GM12878 (cell line): ENCODE results near the gene TIGD4. TPM values are rescaled to one million over a fixed set of nuclear protein-coding genes. Genes with fewer than 3 reads are reported as not detected.

ENCODE experiments used
- ATAC-seq: fragments of 200-7000 bp; cut with Tn5 transposase; 3 replicates; pipeline ENCODE4 v1.9.1; 2020; ENCODE audit warnings: mild to moderate bottlenecking, moderate library complexity
- BruUV-seq: library from RNA; stranded (reverse); fragments of 400-500 nt; replicated peaks from 2 replicates; lab custom pipeline; 2021; lab: Mats Ljungman, UMichigan
- CTCF ChIA-PET: fragments of 300-600 bp; sonication (Branson Sonifier 250); formaldehyde crosslinking; extraction: SDS; loops from one replicate; lab custom pipeline; 2021; ENCODE audit warnings: inconsistent platforms; lab: Yijun Ruan, JAX
- POLR2A ChIA-PET: fragments of 350-600 bp; formaldehyde crosslinking; extraction: SDS; loops from one replicate; lab custom pipeline; 2021; ENCODE audit warnings: inconsistent platforms; lab: Charles Lee
- RAD21 ChIA-PET: fragments of 300-600 bp; sonication (Branson Sonifier 250); formaldehyde crosslinking; loops from one replicate; lab custom pipeline; 2023; ENCODE audit warnings: antibody characterized with exemption; ENCODE audit not compliant: unreplicated experiment; lab: Charles Lee
- SMC1A ChIA-PET: fragments of 300-600 bp; sonication (Branson Sonifier 250); formaldehyde crosslinking; loops from one replicate; lab custom pipeline; 2023; ENCODE audit not compliant: unreplicated experiment, uncharacterized antibody; lab: Charles Lee
- DNase-seq: peaks from one replicate; pipeline ENCODE4 v3.0.0-alpha.2; 2011; ENCODE audit warnings: low read depth, low spot score
- FAIRE-seq: peaks from 3 replicates; lab custom pipeline; 2011; peaks lifted over from hg19 to GRCh38; lab: Jason Lieb, UNC
- H2AFZ ChIP-seq: 2 replicates; pipeline ENCODE4 v1.6.0; 2011; ENCODE audit warnings: low read depth, low read length, control low read depth; ENCODE audit not compliant: control insufficient read depth
- H3K27ac ChIP-seq: 2 replicates; pipeline ENCODE4 v1.5.1; 2011; ENCODE audit warnings: control low read depth; ENCODE audit not compliant: control insufficient read depth, insufficient read depth
- H3K27me3 ChIP-seq, 2 experiments: replicated peaks in 1 of 2; 2 replicates each; pipeline versions ENCODE4 v1.6.0 to v1.6.1; 2011; ENCODE audit warnings: low read length in 1 of 2; ENCODE audit not compliant: control insufficient read depth in 2 of 2, insufficient read depth in 2 of 2
- H3K36me3 ChIP-seq, 2 experiments: 2 replicates each; pipeline ENCODE4 v1.5.1; 2011; ENCODE audit warnings: low read length in 1 of 2; ENCODE audit not compliant: control insufficient read depth in 2 of 2, insufficient read depth in 2 of 2
- H3K4me1 ChIP-seq: 2 replicates; pipeline ENCODE4 v1.6.1; 2011; ENCODE audit warnings: mild to moderate bottlenecking, low read length, moderate library complexity, mixed read lengths; ENCODE audit not compliant: control insufficient read depth, insufficient read depth
- H3K4me2 ChIP-seq: 2 replicates; pipeline ENCODE4 v1.6.0; 2011; ENCODE audit warnings: control low read depth; ENCODE audit not compliant: control insufficient read depth, insufficient read depth
- H3K4me3 ChIP-seq: fragments of 200-600 bp; sonication (generic); 2 replicates; pipeline ENCODE4 v1.5.1; 2016
- H3K79me2 ChIP-seq: 2 replicates; pipeline ENCODE4 v1.6.0; 2011; ENCODE audit warnings: low read length; ENCODE audit not compliant: control insufficient read depth, insufficient read depth
- H3K9ac ChIP-seq: 2 replicates; pipeline ENCODE4 v1.8.0; 2011; ENCODE audit warnings: low read length, control low read depth, mixed read lengths; ENCODE audit not compliant: control insufficient read depth, insufficient read depth
- H3K9me3 ChIP-seq: replicated peaks from 3 replicates; pipeline ENCODE4 v1.5.1; 2011; ENCODE audit warnings: mild to moderate bottlenecking, low read length; ENCODE audit not compliant: control insufficient read depth, insufficient read depth
- H4K20me1 ChIP-seq: 2 replicates; pipeline ENCODE4 v1.6.0; 2011; ENCODE audit not compliant: control insufficient read depth, insufficient read depth
- CBX3 ChIP-seq: fragments of 200-600 bp; sonication (generic); IDR thresholded peaks from 2 replicates; pipeline ENCODE4 v1.6.1; 2016; ENCODE audit warnings: low read depth, borderline replicate concordance
- CHD2 ChIP-seq: IDR thresholded peaks from 2 replicates; pipeline ENCODE4 v1.6.1; 2011; ENCODE audit warnings: low read depth, low read length, improper control_type of control experiment, borderline replicate concordance
- CHD4 ChIP-seq: fragments of 200-600 bp; sonication (generic); IDR thresholded peaks from 2 replicates; pipeline ENCODE4 v1.6.1; 2016; ENCODE audit warnings: mild to moderate bottlenecking
- DPF2 ChIP-seq: fragments of 450-650 bp; IDR thresholded peaks from 2 replicates; pipeline ENCODE4 v1.6.1; 2017; ENCODE audit warnings: mild to moderate bottlenecking
- HDAC2 ChIP-seq: fragments of 200-600 bp; sonication (generic); IDR thresholded peaks from 2 replicates; pipeline ENCODE4 v1.6.1; 2017
- LARP7 ChIP-seq: fragments of 450-650 bp; IDR thresholded peaks from 2 replicates; pipeline ENCODE4 v1.6.1; 2017; ENCODE audit warnings: mild to moderate bottlenecking
- PAX8 ChIP-seq: fragments of 450-650 bp; IDR thresholded peaks from 2 replicates; pipeline ENCODE4 v1.6.1; 2017; ENCODE audit warnings: mild to moderate bottlenecking, moderate library complexity
- POLR2AphosphoS5 ChIP-seq: IDR thresholded peaks from 2 replicates; pipeline ENCODE4 v1.6.1; 2011; ENCODE audit warnings: mild to moderate bottlenecking, low read length, inconsistent platforms
- SMARCA5 ChIP-seq: fragments of 450-650 bp; IDR thresholded peaks from 2 replicates; pipeline ENCODE4 v1.6.1; 2017; ENCODE audit warnings: mild to moderate bottlenecking
- STAT3 ChIP-seq: IDR thresholded peaks from 2 replicates; pipeline ENCODE4 v1.6.1; 2011; ENCODE audit warnings: low read depth, low read length, improper control_type of control experiment
- TARDBP ChIP-seq: IDR thresholded peaks from 2 replicates; pipeline ENCODE4 v1.6.1; 2016; ENCODE audit warnings: borderline replicate concordance
- TCF7 ChIP-seq: IDR thresholded peaks from 2 replicates; pipeline ENCODE4 v1.6.1; 2014; ENCODE audit warnings: antibody characterized with exemption, borderline replicate concordance
- ZNF274 ChIP-seq: IDR thresholded peaks from one replicate; pipeline ENCODE4 v1.8.0; 2011; ENCODE audit not compliant: insufficient read length, insufficient read depth
- WGBS: methylation state at CpG from one replicate; pipeline ENCODE4 v1.1.6; 2016; ENCODE audit warnings: low lambda C conversion rate; ENCODE audit not compliant: insufficient replicate concordance, insufficient coverage; ENCODE audit errors: missing lambda C conversion rate; 5-methylcytosine and 5-hydroxymethylcytosine counted together
- in situ Hi-C: fragments of 300-500 bp; cut with MboI; formaldehyde crosslinking; loops from 9 replicates; pipeline ENCODE4 v1.14.3; 2018; ENCODE audit warnings: mixed read lengths
- intact Hi-C: fragments of 100-400 bp; cut with micrococcal nuclease; formaldehyde crosslinking; loops from one replicate; pipeline ENCODE4 v1.14.2; 2022; ENCODE audit not compliant: unreplicated experiment
- polyA plus RNA-seq, 11 experiments: library from polyadenylated mRNA; depleted of rRNA in 4 of 11; unstranded in 6 of 11; stranded (reverse) in 5 of 11; fragments of >200 nt; fragmentation: Nextera tagmentation in 4 of 11; fragmentation: Illumina TruSeq in 1 of 11; extraction: Ambion mirVana in 4 of 11; extraction: Trizol in 1 of 11; gene quantifications; 1 replicate in 1 of 11; 2 replicates in 10 of 11; pipeline versions ENCODE4 v1.2.1 to v1.2.3, GENCODE V29; 2011 to 2016; ENCODE audit warnings: inconsistent platforms in 2 of 11, missing spikeins in 2 of 11, low read depth in 1 of 11
- total RNA-seq, 4 experiments: library from RNA; depleted of rRNA in 3 of 4; stranded (reverse); fragments of >200 nt in 3 of 4; fragmentation: Illumina TruSeq in 1 of 4; extraction: Trizol in 1 of 4; gene quantifications; 2 replicates each; pipeline versions ENCODE4 v1.2.1 to v1.2.3, GENCODE V29; 2013 to 2021
- TF ChIP-seq, protein P1 (sequence below): fragments of 150-350 bp; IDR thresholded peaks from 2 replicates; pipeline ENCODE4 v1.6.1; 2016; ENCODE audit warnings: low read depth, low read length

The TIGD4 gene
- total and polyA plus RNA-seq, 10 of the 15 experiments (the other 5 are each of a cell fraction or from before 2014, with no cell fraction given) = 0.20 to 1.6 (median 0.48) TPM

DNA sequence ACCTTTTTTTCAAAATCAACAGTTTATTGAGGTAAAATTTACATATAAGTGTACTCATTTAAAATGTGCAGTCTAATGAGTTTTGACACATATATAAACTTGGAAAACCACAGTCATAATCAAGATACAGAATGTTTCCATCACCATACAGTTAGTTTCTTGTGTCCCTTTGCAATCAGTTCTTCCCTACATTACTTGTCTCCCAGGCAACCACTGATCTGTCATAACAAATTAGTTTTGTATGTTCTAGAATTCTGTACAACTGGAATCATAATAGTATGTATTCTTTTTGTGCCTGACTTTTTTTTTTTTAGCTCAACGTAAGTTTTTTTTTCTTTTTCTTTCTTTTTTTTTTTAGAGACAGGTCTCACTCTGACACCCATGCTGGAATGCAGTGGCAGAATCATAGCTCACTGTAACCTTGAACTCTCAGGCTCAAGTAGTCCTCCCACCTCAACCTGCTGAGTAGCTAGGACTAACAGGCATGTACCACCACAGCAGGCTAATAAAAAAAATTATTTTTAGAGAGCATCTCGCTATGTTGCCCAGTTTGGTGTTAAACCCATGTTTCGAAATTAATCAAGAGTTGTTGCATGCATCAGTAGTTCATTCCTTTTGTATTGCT lies 27.1 kb upstream of the TIGD4 start:
- peak; percentile 40 for ATAC-seq
- BruUV-seq = no TSS peak
- Histone ChIP-seq H3K79me2 (peaks cover 2% of the 10 kb centered on the region; the same call in 1 of the 2 replicates), H3K27ac (no peak overlapping the region), H3K9me3 (no peaks in the 10 kb centered on the region), H2AFZ (no peak overlapping the region), H4K20me1 (no peaks in the 10 kb centered on the region), H3K9ac (no peak overlapping the region), H3K4me1 (no peaks in the 10 kb centered on the region), H3K4me2 (no peak overlapping the region), H3K4me3 (no peak overlapping the region), H3K27me3 (no peaks in the 10 kb centered on the region), H3K36me3 (no peaks in the 10 kb centered on the region)
- no peak for DNase-seq
- TF ChIP-seq DPF2 (no peak), SMARCA5 (no peak)
- no peak for FAIRE-seq
- ChIA-PET SMC1A (interaction anchor here (0.6 to 3.0 kb wide), 3 partner anchors 10 to 40 kb away, joined by 3 to 10 read pairs (median 3); no protein-coding TSS in a partner anchor), RAD21 (no interaction called here), POLR2A (interaction anchor here (0.6 kb wide), 1 partner anchor 702 kb away, joined by 3 read pairs; no protein-coding TSS in a partner anchor), CTCF (interaction anchor here (0.9 kb wide), 1 partner anchor 703 kb away, joined by 4 read pairs; no protein-coding TSS in a partner anchor)
- in situ Hi-C loops = no loop called here
- 97% methylated on average over 3 of the region's 3 CpGs for WGBS
- intact Hi-C loops = no loop called here

DNA sequence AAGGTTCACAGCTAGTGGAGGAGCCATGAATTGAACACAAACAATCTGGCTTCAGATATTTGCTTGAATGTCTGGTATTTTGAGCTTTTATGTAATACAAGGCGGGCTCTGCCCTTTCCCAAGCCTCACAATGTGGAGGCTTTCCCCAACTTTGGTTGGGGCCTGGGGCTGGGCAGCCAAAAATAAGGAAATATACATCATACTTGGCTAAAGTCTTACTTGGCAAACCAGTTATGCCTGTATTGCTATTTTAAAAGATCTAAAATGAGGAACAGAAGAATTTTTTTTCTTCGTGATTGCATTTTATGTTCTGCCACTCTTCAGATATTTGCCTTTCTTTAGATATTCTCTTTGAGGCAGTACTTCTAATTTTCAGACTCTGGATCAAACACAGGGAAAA lies 26.3 kb upstream of the TIGD4 start:
- H3K4me2 ChIP-seq = no peak overlapping the region
- ChIA-PET POLR2A (interaction anchor here (0.6 to 1.5 kb wide), 3 partner anchors 12 to 559 kb away, joined by 3 read pairs; no protein-coding TSS in a partner anchor), CTCF (interaction anchor here (1.0 kb wide), 1 partner anchor 27 kb away, joined by 3 read pairs; the partner anchor contains the start of gene TIGD4), RAD21 (no interaction called here), SMC1A (interaction anchor here (1.2 to 3.0 kb wide), 3 partner anchors 10 to 20 kb away, joined by 5 to 10 read pairs (median 6); no protein-coding TSS in a partner anchor)
- no peak overlapping the region for H2AFZ ChIP-seq
- H4K20me1 ChIP-seq = no peaks in the 10 kb centered on the region
- no peak overlapping the region for H3K27ac ChIP-seq
- H3K36me3 ChIP-seq = no peaks in the 10 kb centered on the region
- no peaks in the 10 kb centered on the region for H3K4me1 ChIP-seq
- peaks cover 2% of the 10 kb centered on the region; the same call in 1 of the 2 replicates for H3K79me2 ChIP-seq
- intact Hi-C loops (no loop called here), in situ Hi-C loops (no loop called here)
- no peak overlapping the region for H3K9ac ChIP-seq
- FAIRE-seq (no peak), ATAC-seq (no peak), DNase-seq (no peak)
- BruUV-seq = no TSS peak
- no peak overlapping the region for H3K4me3 ChIP-seq
- 94% methylated on average over 2 of the region's 2 CpGs for WGBS
- H3K27me3 ChIP-seq = no peaks in the 10 kb centered on the region
- no peaks in the 10 kb centered on the region for H3K9me3 ChIP-seq
- TF ChIP-seq CHD2 (no peak), ZNF274 (no peak), TCF7 (no peak), CBX3 (no peak), CHD4 (no peak), TARDBP (no peak), HDAC2 (no peak), POLR2AphosphoS5 (no peak), LARP7 (no peak), STAT3 (no peak), PAX8 (no peak)
- TF ChIP-seq, protein P1, sequence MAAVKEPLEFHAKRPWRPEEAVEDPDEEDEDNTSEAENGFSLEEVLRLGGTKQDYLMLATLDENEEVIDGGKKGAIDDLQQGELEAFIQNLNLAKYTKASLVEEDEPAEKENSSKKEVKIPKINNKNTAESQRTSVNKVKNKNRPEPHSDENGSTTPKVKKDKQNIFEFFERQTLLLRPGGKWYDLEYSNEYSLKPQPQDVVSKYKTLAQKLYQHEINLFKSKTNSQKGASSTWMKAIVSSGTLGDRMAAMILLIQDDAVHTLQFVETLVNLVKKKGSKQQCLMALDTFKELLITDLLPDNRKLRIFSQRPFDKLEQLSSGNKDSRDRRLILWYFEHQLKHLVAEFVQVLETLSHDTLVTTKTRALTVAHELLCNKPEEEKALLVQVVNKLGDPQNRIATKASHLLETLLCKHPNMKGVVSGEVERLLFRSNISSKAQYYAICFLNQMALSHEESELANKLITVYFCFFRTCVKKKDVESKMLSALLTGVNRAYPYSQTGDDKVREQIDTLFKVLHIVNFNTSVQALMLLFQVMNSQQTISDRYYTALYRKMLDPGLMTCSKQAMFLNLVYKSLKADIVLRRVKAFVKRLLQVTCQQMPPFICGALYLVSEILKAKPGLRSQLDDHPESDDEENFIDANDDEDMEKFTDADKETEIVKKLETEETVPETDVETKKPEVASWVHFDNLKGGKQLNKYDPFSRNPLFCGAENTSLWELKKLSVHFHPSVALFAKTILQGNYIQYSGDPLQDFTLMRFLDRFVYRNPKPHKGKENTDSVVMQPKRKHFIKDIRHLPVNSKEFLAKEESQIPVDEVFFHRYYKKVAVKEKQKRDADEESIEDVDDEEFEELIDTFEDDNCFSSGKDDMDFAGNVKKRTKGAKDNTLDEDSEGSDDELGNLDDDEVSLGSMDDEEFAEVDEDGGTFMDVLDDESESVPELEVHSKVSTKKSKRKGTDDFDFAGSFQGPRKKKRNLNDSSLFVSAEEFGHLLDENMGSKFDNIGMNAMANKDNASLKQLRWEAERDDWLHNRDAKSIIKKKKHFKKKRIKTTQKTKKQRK = no peak
